H1 (cell line): Measurements from ENCODE around the gene YIPF2. TPM values are rescaled to one million over a fixed set of nuclear protein-coding genes. Genes with fewer than 3 reads are reported as not detected.

ENCODE experiments used
- RNF2 ChIP-seq: fragments of 200-900, 300-1000 bp; sonication (generic); IDR thresholded peaks from 2 replicates; pipeline ENCODE4 v1.7.1; 2016; ENCODE audit warnings: borderline replicate concordance, low read depth, mild to moderate bottlenecking, antibody characterized with exemption, low read length; ENCODE audit not compliant: poor library complexity, severe bottlenecking; ENCODE audit errors: missing control alignments
- TEAD4 ChIP-seq: IDR thresholded peaks from 2 replicates; pipeline ENCODE4 v1.6.1; 2012; ENCODE audit warnings: low read depth, low read length, inconsistent platforms, mixed read lengths
- polyA plus RNA-seq, 7 experiments: library from polyadenylated mRNA; depleted of rRNA in 3 of 7; stranded (reverse) in 5 of 7; unstranded in 2 of 7; fragments of >200 nt in 5 of 7; fragments of 200-250 nt in 2 of 7; gene quantifications; 1 replicate in 5 of 7; 2 replicates in 1 of 7; 4 replicates in 1 of 7; pipeline versions ENCODE4 v1.2.1 to v1.2.3, GENCODE V29; 2011 to 2013; ENCODE audit warnings: missing spikeins in 2 of 7, mixed read lengths in 2 of 7
- total RNA-seq: library from RNA; stranded (reverse); fragmentation: NEBNext Ultra II Directional; extraction: Animal tissue kit (Norgen Biotek cat#: 25700); gene quantifications from 2 replicates; pipeline ENCODE4 v1.2.1, GENCODE V29; 2021

Gene YIPF2
- total and polyA plus RNA-seq, 2 of the 8 experiments (the other 6 are each of a cell fraction or from before 2014, with no cell fraction given): 48.3 to 112 TPM

DNA sequence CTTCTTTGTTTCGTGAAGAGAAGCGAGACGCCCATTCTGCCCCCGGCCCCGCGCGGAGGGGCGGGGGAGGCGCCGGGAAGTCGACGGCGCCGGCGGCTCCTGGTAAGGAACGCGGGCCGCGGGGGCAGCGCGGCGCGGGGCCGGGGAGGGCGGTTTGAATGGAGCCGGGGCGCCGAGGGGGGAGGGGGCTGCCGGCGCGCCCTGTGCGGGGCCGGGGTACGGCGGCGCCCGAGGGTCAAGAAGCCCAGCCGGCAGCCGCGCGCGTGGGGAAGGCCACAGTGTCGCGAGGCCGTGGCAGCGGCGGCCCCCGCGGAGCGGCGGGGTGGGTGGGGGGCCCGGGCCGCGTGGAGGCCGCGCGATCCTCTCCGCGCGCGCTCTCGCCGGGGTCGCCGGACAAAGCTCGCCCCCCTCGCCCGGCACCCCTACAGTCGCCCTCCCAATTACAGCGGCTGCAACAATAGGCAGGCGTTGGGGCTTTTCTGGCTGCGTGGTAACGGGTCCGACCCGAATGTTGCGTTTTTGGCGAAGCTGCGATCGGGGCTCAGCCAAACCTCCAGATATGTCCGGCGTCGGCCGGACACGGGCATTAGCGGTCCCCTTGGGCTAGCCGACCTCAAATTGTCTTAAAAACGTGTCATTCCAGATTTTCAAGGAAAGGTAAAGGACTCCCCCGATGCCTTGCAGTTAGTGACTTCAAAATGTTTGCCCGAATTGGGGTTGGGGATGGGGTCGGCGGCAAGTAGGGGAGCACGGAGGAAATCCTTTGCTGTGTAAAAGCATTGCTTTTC is 32.8 kb upstream of the YIPF2 start (continued):
- TF ChIP-seq RNF2 (no peak), TEAD4 (no peak)
- TF ChIP-seq, all 59 proteins: peak for 7
